Neural cell (in vitro differentiated cells): Measurements from ENCODE around the gene MYH1.

Experiments used
- CTCF ChIP-seq: fragments of 450-650 bp; IDR thresholded peaks from 2 replicates; pipeline ENCODE4 v1.5.1; 2014; ENCODE audit warnings: antibody characterized with exemption, mild to moderate bottlenecking, moderate library complexity; ENCODE audit not compliant: poor library complexity, severe bottlenecking
- EP300 ChIP-seq: fragments of 450-650 bp; conservative IDR thresholded peaks from 2 replicates; pipeline ENCODE4 v1.6.1; 2014; ENCODE audit warnings: antibody characterized with exemption, mild to moderate bottlenecking, moderate library complexity; ENCODE audit not compliant: poor library complexity, severe bottlenecking
- EZH2 ChIP-seq: fragments of 200-600, 300-800 bp; shearing (Covaris generic), sonication (generic); IDR thresholded peaks from 2 replicates; pipeline ENCODE4 v1.6.1; 2014; ENCODE audit warnings: antibody characterized with exemption, low read length, borderline replicate concordance, mild to moderate bottlenecking; ENCODE audit not compliant: insufficient read depth, poor library complexity, severe bottlenecking
- REST ChIP-seq: IDR thresholded peaks from 2 replicates; pipeline ENCODE4 v1.6.1; 2012; ENCODE audit warnings: borderline replicate concordance

- TF ChIP-seq CTCF, result no peak
- no peak for TF ChIP-seq EZH2
- TF ChIP-seq EP300, result no peak
- no peak for TF ChIP-seq REST
These were observed 4.9 kb downstream of the MYH1 start for GRCh38 chr17:10513299-10514067.
